ENCODE measurements around the gene CRYGN.

Gene CRYGN

DNA sequence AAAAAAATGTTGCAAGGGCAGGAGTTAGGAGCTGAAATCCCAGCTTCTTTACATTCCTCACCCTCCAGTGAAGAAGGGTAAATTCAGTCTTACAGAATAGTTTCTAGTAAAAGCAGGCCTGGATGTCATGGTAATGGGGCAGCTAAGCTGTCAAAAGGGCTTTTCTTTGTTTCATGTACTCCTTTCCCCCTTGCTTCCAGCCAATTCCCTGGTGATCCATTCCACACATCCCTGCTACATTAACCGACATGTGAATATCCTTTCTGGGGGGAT is 43.7 kb upstream of the CRYGN start:
- FAIRE-seq (no peak), DNase-seq (ENCODE audit: insufficient read length, low spot score) (no peak)
- TF ChIP-seq, protein P1, sequence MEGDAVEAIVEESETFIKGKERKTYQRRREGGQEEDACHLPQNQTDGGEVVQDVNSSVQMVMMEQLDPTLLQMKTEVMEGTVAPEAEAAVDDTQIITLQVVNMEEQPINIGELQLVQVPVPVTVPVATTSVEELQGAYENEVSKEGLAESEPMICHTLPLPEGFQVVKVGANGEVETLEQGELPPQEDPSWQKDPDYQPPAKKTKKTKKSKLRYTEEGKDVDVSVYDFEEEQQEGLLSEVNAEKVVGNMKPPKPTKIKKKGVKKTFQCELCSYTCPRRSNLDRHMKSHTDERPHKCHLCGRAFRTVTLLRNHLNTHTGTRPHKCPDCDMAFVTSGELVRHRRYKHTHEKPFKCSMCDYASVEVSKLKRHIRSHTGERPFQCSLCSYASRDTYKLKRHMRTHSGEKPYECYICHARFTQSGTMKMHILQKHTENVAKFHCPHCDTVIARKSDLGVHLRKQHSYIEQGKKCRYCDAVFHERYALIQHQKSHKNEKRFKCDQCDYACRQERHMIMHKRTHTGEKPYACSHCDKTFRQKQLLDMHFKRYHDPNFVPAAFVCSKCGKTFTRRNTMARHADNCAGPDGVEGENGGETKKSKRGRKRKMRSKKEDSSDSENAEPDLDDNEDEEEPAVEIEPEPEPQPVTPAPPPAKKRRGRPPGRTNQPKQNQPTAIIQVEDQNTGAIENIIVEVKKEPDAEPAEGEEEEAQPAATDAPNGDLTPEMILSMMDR (IDR thresholded peaks at IDR 0.05; ENCODE audit: insufficient read depth, missing control alignments) = no peak

GRCh38 chr7:151482883-151483710 is 43.2 kb upstream of the CRYGN start:
- TF ChIP-seq, protein P1 (IDR thresholded peaks at IDR 0.05; ENCODE audit: insufficient read depth, missing control alignments) = no peak
- DNase-seq (ENCODE audit: insufficient read length, low spot score) (no peak), FAIRE-seq (no peak)

- TF ChIP-seq, protein P1 (IDR thresholded peaks at IDR 0.05; ENCODE audit: insufficient read depth, missing control alignments) = no peak
- FAIRE-seq (no peak), DNase-seq (ENCODE audit: insufficient read length, low spot score) (no peak)
These were observed 41.9 kb upstream of the CRYGN start for GRCh38 chr7:151481650-151482505.

GRCh38 chr7:151477867-151478266 is 37.9 kb upstream of the CRYGN start:
- DNase-seq (ENCODE audit: insufficient read length, low spot score) (no peak), FAIRE-seq (no peak)
- TF ChIP-seq, protein P1 (IDR thresholded peaks at IDR 0.05; ENCODE audit: insufficient read depth, missing control alignments) = no peak

DNA sequence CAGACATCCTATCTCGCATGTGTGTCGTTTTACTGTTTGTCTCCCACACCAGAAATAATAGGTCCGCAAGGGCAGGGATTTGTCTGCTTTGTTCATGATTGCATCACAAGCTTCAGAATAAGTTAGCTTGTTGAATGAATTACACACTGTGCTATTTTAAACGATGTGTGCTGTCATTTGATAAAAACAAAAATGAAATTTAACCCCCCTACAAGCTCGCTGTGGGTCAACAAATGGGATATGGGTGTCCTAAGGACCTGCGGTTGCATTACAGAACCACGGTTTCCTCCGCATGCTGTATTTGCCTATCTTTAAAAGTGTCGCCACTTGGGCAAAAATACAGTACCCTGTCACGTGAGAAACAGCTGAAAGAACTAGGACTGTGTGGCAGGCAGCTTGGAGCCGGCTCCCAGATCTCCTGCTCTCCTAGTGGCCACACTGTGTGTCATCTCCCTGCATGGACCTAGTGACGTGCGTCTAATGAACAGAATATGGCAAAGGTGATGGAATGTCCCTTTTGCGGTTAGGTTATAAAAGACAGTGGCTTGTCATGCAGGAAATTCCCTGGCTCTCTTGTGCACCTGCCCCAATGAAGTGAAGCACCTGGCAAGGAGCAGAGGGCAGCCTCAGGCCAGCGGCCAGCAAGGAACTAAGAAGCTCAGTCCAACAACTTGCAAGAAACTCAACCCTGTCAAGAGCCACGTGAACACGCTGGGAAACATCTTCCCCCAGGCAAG is 32.9 kb upstream of the CRYGN start:
- FAIRE-seq = no peak
- TF ChIP-seq, protein P1 (IDR thresholded peaks at IDR 0.05; ENCODE audit: insufficient read depth, missing control alignments) = no peak
- no peak for DNase-seq (ENCODE audit: insufficient read length, low spot score)

DNA sequence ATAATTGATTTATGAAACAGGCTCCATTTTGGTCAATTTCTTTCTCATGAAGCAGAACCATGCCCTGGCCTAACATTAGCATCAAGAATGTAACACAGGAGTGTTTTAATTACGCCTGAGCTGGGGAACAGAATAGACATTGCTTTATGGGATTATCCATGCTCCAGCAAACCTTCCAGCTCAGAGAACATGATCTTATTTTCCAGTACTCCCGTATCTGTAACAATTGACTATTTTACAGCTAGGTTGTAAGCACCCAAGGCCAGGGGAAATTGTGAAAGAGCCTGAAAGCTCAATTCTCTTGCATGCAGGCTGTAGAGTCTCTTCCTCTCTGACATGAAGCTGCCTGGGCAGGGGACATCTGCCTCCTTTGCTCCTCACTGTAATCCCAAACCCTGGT is 30.8 kb upstream of the CRYGN start:
- FAIRE-seq (no peak), DNase-seq (ENCODE audit: insufficient read length, low spot score) (no peak)
- TF ChIP-seq, protein P1 (IDR thresholded peaks at IDR 0.05; ENCODE audit: insufficient read depth, missing control alignments) = no peak

Measured in D721Med (cell line).